WTC11 (cell line): Measurements from ENCODE around the gene DEDD2.
A peak's percentile ranks its signal among the peaks of the same experiment; 100 is the strongest.

ENCODE experiments used
- FOXK1 ChIP-seq: sonication (generic); formaldehyde crosslinking; IDR thresholded peaks from 2 replicates; pipeline ENCODE4 v1.8.0; 2022; ENCODE audit warnings: mild to moderate bottlenecking, moderate library complexity, missing genetic modification reagents
- FOXP1 ChIP-seq: sonication (generic); formaldehyde crosslinking; IDR thresholded peaks from 2 replicates; pipeline ENCODE4 v1.8.0; 2022; ENCODE audit warnings: missing genetic modification reagents, mild to moderate bottlenecking, moderate library complexity, borderline replicate concordance
- JUN ChIP-seq: sonication (generic); formaldehyde crosslinking; IDR thresholded peaks from 2 replicates; pipeline ENCODE4 v1.8.0; 2023; ENCODE audit warnings: mild to moderate bottlenecking, missing genetic modification reagents
- NR1H2 ChIP-seq: sonication (generic); formaldehyde crosslinking; IDR thresholded peaks from 2 replicates; pipeline ENCODE4 v1.9.0; 2021; ENCODE audit warnings: mild to moderate bottlenecking, moderate library complexity, missing genetic modification reagents
- ZNF263 ChIP-seq: sonication (generic); formaldehyde crosslinking; IDR thresholded peaks from 2 replicates; pipeline ENCODE4 v1.8.1; 2022; ENCODE audit warnings: low read depth, mild to moderate bottlenecking, moderate library complexity, missing genetic modification reagents
- TF ChIP-seq, protein P1 (sequence below): fragments of 200-600 bp; IDR thresholded peaks from 2 replicates; pipeline ENCODE4 v1.8.0; 2022; ENCODE audit warnings: antibody characterized with exemption
- TF ChIP-seq, protein P2 (sequence below): sonication (generic); formaldehyde crosslinking; IDR thresholded peaks from 2 replicates; pipeline ENCODE4 v1.8.0; 2022; ENCODE audit warnings: mild to moderate bottlenecking, missing genetic modification reagents
- TF ChIP-seq, protein P3 (sequence below): sonication (generic); formaldehyde crosslinking; IDR thresholded peaks from 2 replicates; pipeline ENCODE4 v1.8.1; 2023; ENCODE audit warnings: mild to moderate bottlenecking, missing genetic modification reagents, borderline replicate concordance

DNA sequence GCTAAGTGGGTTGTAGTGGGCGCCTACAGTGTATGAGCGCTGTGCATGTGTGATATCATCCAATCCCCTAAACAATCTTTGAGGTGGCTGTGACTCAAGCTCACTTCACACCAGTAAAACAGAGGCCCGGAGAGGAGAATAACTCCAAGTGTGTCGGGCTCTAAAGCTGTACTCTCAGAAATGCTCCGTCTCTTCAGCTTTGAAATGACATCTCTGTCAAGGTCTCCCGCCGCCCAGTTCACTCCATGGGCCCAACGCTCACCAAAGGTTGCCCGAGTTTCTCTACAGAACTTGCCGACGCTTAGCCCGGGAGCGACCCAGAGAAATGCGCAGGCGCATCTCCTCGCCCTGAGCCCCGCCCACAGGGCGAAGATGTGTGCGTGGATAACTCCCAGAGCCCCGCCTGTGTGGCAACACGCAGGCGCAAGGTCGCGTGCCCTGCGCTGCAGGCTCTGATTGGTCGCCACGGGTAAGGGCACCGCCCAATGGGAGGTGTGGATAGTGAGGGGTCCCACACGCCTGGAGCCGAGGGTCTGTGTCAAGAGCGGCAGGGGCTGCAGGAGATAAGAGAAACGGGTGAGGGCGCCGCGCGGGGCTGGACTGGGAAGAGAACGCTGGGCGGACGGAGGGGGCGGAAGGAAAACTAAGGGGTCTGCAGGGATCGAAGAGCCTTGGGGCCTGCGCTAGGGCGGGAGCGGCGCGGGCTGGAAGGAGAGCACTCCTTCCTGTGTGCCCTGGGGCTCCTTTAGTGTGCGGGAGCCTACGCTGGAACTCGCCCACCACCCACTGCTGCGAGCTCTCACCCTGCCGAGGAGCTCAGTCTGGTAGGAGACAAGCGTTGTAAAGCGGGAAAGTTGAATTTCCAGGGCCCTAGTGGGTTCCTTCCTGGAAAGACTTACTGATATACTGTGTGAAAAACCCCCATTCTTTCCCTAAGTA lies 2.6 kb upstream of the DEDD2 start, which contains the start of gene ZNF526:
- TF ChIP-seq NR1H2 (CRISPR knock-in tag): no peak
- TF ChIP-seq, protein P1, sequence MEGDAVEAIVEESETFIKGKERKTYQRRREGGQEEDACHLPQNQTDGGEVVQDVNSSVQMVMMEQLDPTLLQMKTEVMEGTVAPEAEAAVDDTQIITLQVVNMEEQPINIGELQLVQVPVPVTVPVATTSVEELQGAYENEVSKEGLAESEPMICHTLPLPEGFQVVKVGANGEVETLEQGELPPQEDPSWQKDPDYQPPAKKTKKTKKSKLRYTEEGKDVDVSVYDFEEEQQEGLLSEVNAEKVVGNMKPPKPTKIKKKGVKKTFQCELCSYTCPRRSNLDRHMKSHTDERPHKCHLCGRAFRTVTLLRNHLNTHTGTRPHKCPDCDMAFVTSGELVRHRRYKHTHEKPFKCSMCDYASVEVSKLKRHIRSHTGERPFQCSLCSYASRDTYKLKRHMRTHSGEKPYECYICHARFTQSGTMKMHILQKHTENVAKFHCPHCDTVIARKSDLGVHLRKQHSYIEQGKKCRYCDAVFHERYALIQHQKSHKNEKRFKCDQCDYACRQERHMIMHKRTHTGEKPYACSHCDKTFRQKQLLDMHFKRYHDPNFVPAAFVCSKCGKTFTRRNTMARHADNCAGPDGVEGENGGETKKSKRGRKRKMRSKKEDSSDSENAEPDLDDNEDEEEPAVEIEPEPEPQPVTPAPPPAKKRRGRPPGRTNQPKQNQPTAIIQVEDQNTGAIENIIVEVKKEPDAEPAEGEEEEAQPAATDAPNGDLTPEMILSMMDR: no peak
- TF ChIP-seq, protein P2, sequence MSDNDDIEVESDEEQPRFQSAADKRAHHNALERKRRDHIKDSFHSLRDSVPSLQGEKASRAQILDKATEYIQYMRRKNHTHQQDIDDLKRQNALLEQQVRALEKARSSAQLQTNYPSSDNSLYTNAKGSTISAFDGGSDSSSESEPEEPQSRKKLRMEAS (CRISPR knock-in tag): peak; percentile 88
- peak; percentile 88 for TF ChIP-seq FOXK1
- TF ChIP-seq FOXP1 (CRISPR knock-in tag): no peak
- no peak for TF ChIP-seq ZNF263 (CRISPR knock-in tag)
- TF ChIP-seq, protein P3, sequence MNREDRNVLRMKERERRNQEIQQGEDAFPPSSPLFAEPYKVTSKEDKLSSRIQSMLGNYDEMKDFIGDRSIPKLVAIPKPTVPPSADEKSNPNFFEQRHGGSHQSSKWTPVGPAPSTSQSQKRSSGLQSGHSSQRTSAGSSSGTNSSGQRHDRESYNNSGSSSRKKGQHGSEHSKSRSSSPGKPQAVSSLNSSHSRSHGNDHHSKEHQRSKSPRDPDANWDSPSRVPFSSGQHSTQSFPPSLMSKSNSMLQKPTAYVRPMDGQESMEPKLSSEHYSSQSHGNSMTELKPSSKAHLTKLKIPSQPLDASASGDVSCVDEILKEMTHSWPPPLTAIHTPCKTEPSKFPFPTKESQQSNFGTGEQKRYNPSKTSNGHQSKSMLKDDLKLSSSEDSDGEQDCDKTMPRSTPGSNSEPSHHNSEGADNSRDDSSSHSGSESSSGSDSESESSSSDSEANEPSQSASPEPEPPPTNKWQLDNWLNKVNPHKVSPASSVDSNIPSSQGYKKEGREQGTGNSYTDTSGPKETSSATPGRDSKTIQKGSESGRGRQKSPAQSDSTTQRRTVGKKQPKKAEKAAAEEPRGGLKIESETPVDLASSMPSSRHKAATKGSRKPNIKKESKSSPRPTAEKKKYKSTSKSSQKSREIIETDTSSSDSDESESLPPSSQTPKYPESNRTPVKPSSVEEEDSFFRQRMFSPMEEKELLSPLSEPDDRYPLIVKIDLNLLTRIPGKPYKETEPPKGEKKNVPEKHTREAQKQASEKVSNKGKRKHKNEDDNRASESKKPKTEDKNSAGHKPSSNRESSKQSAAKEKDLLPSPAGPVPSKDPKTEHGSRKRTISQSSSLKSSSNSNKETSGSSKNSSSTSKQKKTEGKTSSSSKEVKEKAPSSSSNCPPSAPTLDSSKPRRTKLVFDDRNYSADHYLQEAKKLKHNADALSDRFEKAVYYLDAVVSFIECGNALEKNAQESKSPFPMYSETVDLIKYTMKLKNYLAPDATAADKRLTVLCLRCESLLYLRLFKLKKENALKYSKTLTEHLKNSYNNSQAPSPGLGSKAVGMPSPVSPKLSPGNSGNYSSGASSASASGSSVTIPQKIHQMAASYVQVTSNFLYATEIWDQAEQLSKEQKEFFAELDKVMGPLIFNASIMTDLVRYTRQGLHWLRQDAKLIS (CRISPR knock-in tag): no peak
- TF ChIP-seq JUN: no peak
